MCF 10A (cell line): ENCODE results near the gene ELOA. TPM values are rescaled to one million over a fixed set of nuclear protein-coding genes. Genes with fewer than 3 reads are reported as not detected.
"Not testable (repeated sequence)": the region's sequence is repeated elsewhere in the genome, so short reads cannot be mapped to it uniquely, and the experiment has no call there.

Source experiments
- BruUV-seq: library from RNA; stranded (reverse); fragments of 400-500 nt; replicated peaks from 2 replicates; lab custom pipeline; 2021; lab: Mats Ljungman, UMichigan
- CTCF ChIA-PET: fragments of 300-600 bp; sonication (Branson Sonifier 250); formaldehyde crosslinking; extraction: SDS; loops from one replicate; lab custom pipeline; 2021; ENCODE audit warnings: antibody characterized with exemption, inconsistent platforms; lab: Yijun Ruan, JAX
- POLR2A ChIA-PET: fragments of 300-600, 350-650 bp; sonication (Branson Sonifier 250); formaldehyde crosslinking; extraction: SDS; loops from one replicate; lab custom pipeline; 2020; ENCODE audit warnings: antibody characterized with exemption, inconsistent platforms; lab: Yijun Ruan, JAX
- DNase-seq: peaks from one replicate; pipeline ENCODE4 v3.0.0-alpha.2; 2018; ENCODE audit not compliant: unreplicated experiment
- H3K27ac Mint-ChIP-seq: one replicate; pipeline ENCODE4 v1.8.0; 2022; ENCODE audit warnings: mild to moderate bottlenecking, low read depth, mixed read lengths; ENCODE audit not compliant: unreplicated experiment
- H3K27me3 Mint-ChIP-seq: one replicate; pipeline ENCODE4 v1.8.0; 2022; ENCODE audit warnings: mixed read lengths; ENCODE audit not compliant: insufficient read depth, unreplicated experiment
- H3K36me3 Mint-ChIP-seq: one replicate; pipeline ENCODE4 v1.8.0; 2022; ENCODE audit warnings: mild to moderate bottlenecking, moderate library complexity, mixed read lengths; ENCODE audit not compliant: insufficient read depth, unreplicated experiment
- H3K4me1 Mint-ChIP-seq: one replicate; pipeline ENCODE4 v1.8.0; 2022; ENCODE audit warnings: mixed read lengths; ENCODE audit not compliant: insufficient read depth, unreplicated experiment
- H3K4me3 Mint-ChIP-seq: one replicate; pipeline ENCODE4 v1.8.0; 2022; ENCODE audit warnings: mild to moderate bottlenecking, moderate library complexity, mixed read lengths; ENCODE audit not compliant: unreplicated experiment
- H3K9me3 Mint-ChIP-seq: one replicate; pipeline ENCODE4 v1.8.0; 2022; ENCODE audit warnings: mixed read lengths; ENCODE audit not compliant: unreplicated experiment
- intact Hi-C: fragments of 100-400 bp; cut with micrococcal nuclease; formaldehyde crosslinking; loops from 2 replicates; pipeline ENCODE4 v1.14.1; 2022
- total RNA-seq: library from RNA; stranded (reverse); gene quantifications from 2 replicates; pipeline ENCODE4 v1.2.3, GENCODE V29; 2022
- TF ChIP-seq, protein P1 (sequence below): fragments of 200-600 bp; IDR thresholded peaks from one replicate; pipeline ENCODE4 v1.8.0; 2022; ENCODE audit warnings: antibody characterized with exemption, mild to moderate bottlenecking; ENCODE audit not compliant: unreplicated experiment

ELOA gene
- total RNA-seq, 1 experiment from 2014 or later: 68.3 TPM

GRCh38 chr1:23776217-23776616, 32.9 kb downstream of the ELOA start:
- Mint-ChIP-seq H3K9me3 (no peaks in the 10 kb centered on the region), H3K36me3 (peaks cover 17% of the 10 kb centered on the region), H3K27ac (no peak overlapping the region), H3K4me3 (no peak overlapping the region), H3K27me3 (no peaks in the 10 kb centered on the region), H3K4me1 (peaks cover 12% of the 10 kb centered on the region)
- intact Hi-C loops: no loop called here
- CTCF ChIA-PET: interaction anchor here (0.5 to 4.1 kb wide), 2 partner anchors 82 to 141 kb away, joined by 3 to 32 read pairs; no protein-coding TSS in a partner anchor
- POLR2A ChIA-PET: interaction anchor here (0.6 to 11.5 kb wide), 5 partner anchors 15 to 122 kb away, joined by 3 to 395 read pairs (median 4); partner anchors contain the start of genes GALE, LYPLA2 and RPL11
- TF ChIP-seq, protein P1, sequence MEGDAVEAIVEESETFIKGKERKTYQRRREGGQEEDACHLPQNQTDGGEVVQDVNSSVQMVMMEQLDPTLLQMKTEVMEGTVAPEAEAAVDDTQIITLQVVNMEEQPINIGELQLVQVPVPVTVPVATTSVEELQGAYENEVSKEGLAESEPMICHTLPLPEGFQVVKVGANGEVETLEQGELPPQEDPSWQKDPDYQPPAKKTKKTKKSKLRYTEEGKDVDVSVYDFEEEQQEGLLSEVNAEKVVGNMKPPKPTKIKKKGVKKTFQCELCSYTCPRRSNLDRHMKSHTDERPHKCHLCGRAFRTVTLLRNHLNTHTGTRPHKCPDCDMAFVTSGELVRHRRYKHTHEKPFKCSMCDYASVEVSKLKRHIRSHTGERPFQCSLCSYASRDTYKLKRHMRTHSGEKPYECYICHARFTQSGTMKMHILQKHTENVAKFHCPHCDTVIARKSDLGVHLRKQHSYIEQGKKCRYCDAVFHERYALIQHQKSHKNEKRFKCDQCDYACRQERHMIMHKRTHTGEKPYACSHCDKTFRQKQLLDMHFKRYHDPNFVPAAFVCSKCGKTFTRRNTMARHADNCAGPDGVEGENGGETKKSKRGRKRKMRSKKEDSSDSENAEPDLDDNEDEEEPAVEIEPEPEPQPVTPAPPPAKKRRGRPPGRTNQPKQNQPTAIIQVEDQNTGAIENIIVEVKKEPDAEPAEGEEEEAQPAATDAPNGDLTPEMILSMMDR: no peak
- no peak for DNase-seq
- no TSS peak for BruUV-seq

GRCh38 chr1:23777979-23778814, 34.9 kb downstream of the ELOA start, which contains the start of gene PITHD1:
TSS of gene PITHD1 (plus strand) at chr1:23778418. CDS start at chr1:23778516, 98 bp downstream.
- Mint-ChIP-seq H3K27ac (peak within 1 kb of the TSS; percentile 96), H3K4me3 (peak within 1 kb of the TSS; percentile 88), H3K9me3 (no peaks in the 10 kb centered on the region), H3K27me3 (no peaks in the 10 kb centered on the region), H3K36me3 (peaks cover 33% of the 10 kb centered on the region), H3K4me1 (peaks cover 12% of the 10 kb centered on the region)
- POLR2A ChIA-PET: interaction anchor here (0.5 to 11.5 kb wide), 21 partner anchors 17 to 759 kb away, joined by 3 to 395 read pairs (median 4); partner anchors contain the start of genes ELOA, GALE, HMGCL and KDM1A
- intact Hi-C loops: no loop called here
- CTCF ChIA-PET: interaction anchor here (0.5 to 1.6 kb wide), 8 partner anchors 10 to 138 kb away, joined by 3 to 10 read pairs (median 3); partner anchors contain the start of gene GALE
- TF ChIP-seq, protein P1: no peak
- peak; percentile 84 for DNase-seq
- BruUV-seq: no TSS peak

GRCh38 chr1:23779826-23780371, 36.6 kb downstream of the ELOA start:
- Mint-ChIP-seq H3K4me3 (peak overlapping the region; percentile 88), H3K27me3 (no peaks in the 10 kb centered on the region), H3K4me1 (peaks cover 12% of the 10 kb centered on the region), H3K36me3 (peaks cover 49% of the 10 kb centered on the region), H3K9me3 (no peaks in the 10 kb centered on the region), H3K27ac (no peak overlapping the region)
- intact Hi-C loops: no loop called here
- POLR2A ChIA-PET: interaction anchor here (0.5 to 11.5 kb wide), 19 partner anchors 14 to 904 kb away, joined by 3 to 395 read pairs (median 4); partner anchors contain the start of genes ELOA, GALE, HMGCL and LYPLA2
- no TSS peak for BruUV-seq
- TF ChIP-seq, protein P1: no peak
- DNase-seq: peak; percentile 62
- CTCF ChIA-PET: interaction anchor here (0.9 to 2.2 kb wide), 5 partner anchors 8 to 137 kb away, joined by 3 to 10 read pairs (median 8); no protein-coding TSS in a partner anchor

- BruUV-seq, H3K27me3 Mint-ChIP-seq, DNase-seq, intact Hi-C loops, H3K27ac Mint-ChIP-seq, H3K9me3 Mint-ChIP-seq, H3K4me3 Mint-ChIP-seq: not testable (repeated sequence)
- Mint-ChIP-seq H3K36me3 (peaks cover 81% of the 10 kb centered on the region), H3K4me1 (peaks cover 12% of the 10 kb centered on the region)
- POLR2A ChIA-PET: interaction anchor here (11.5 kb wide), 1 partner anchor 12 kb away, joined by 395 read pairs; the partner anchor contains the start of genes GALE and LYPLA2
- CTCF ChIA-PET: interaction anchor here (0.6 to 2.5 kb wide), 2 partner anchors 11 to 323 kb away, joined by 3 to 6 read pairs; no protein-coding TSS in a partner anchor
Measured at GRCh38 chr1:23783141-23783540, 39.9 kb downstream of the ELOA start.
